Natural killer cell (primary cell): ENCODE results near the gene HYCC1. TPM values are rescaled to one million over a fixed set of nuclear protein-coding genes. Genes with fewer than 3 reads are reported as not detected.

ENCODE experiments used
- ATAC-seq, 3 donors: fragments of 150-1000 bp in 2 of 3; fragments of 200-7000 bp in 1 of 3; cut with Tn5 transposase; 1 replicate in 1 of 3; 2 replicates in 2 of 3; pipeline ENCODE4 v1.10.0; 2021; ENCODE audit warnings: mild to moderate bottlenecking in 2 of 3, moderate library complexity in 2 of 3
- DNase-seq, 2 donors: peaks; one replicate each; pipeline versions ENCODE4 v3.0.0 to v3.0.0-alpha.2; 2013 to 2021; ENCODE audit warnings: mixed read lengths in 1 of 2
- H3K27ac ChIP-seq: one replicate; pipeline ENCODE4 v1.5.1; 2013; ENCODE audit warnings: mild to moderate bottlenecking, low read length
- H3K27me3 ChIP-seq: one replicate; pipeline ENCODE4 v1.6.1; 2013; ENCODE audit warnings: low read length; ENCODE audit not compliant: control insufficient read depth, insufficient read depth
- H3K36me3 ChIP-seq: one replicate; pipeline ENCODE4 v1.6.1; 2013; ENCODE audit warnings: low read length; ENCODE audit not compliant: control insufficient read depth, insufficient read depth
- H3K4me1 ChIP-seq: one replicate; pipeline ENCODE4 v1.6.1; 2013; ENCODE audit warnings: low read length; ENCODE audit not compliant: control insufficient read depth, insufficient read depth
- H3K4me3 ChIP-seq: one replicate; pipeline ENCODE4 v1.5.1; 2013; ENCODE audit warnings: low read length
- H3K9me3 ChIP-seq: one replicate; pipeline ENCODE4 v1.6.1; 2013; ENCODE audit warnings: low read length; ENCODE audit not compliant: control insufficient read depth, insufficient read depth
- H3K27ac Mint-ChIP-seq, 2 donors: one replicate each; pipeline ENCODE4 v1.8.0; 2022; ENCODE audit warnings: mild to moderate bottlenecking in 2 of 2, mixed read lengths in 2 of 2, moderate library complexity in 1 of 2
- H3K27me3 Mint-ChIP-seq, 2 donors: one replicate each; pipeline ENCODE4 v1.8.0; 2022; ENCODE audit warnings: low read depth in 2 of 2, mixed read lengths in 2 of 2
- H3K36me3 Mint-ChIP-seq: one replicate; pipeline ENCODE4 v1.8.0; 2022; ENCODE audit warnings: mixed read lengths
- H3K4me1 Mint-ChIP-seq, 2 donors: one replicate each; pipeline ENCODE4 v1.8.0; 2022; ENCODE audit warnings: mixed read lengths in 2 of 2
- H3K4me3 Mint-ChIP-seq: one replicate; pipeline ENCODE4 v1.8.0; 2022; ENCODE audit warnings: mild to moderate bottlenecking, moderate library complexity, mixed read lengths
- H3K9me3 Mint-ChIP-seq, 2 donors: one replicate each; pipeline ENCODE4 v1.8.0; 2022; ENCODE audit warnings: mixed read lengths in 2 of 2
- CTCF ChIP-seq: fragments of 200-600 bp; IDR thresholded peaks from one replicate; pipeline ENCODE4 v1.8.0; 2022; ENCODE audit warnings: antibody characterized with exemption
- WGBS: methylation state at CpG from one replicate; pipeline ENCODE4 v1.1.7; 2013; ENCODE audit warnings: missing lambda C conversion rate; ENCODE audit not compliant: insufficient coverage; 5-methylcytosine and 5-hydroxymethylcytosine counted together
- intact Hi-C: fragments of 100-400 bp; cut with micrococcal nuclease; formaldehyde crosslinking; loops from one replicate; pipeline ENCODE4 v1.14.2; 2022
- total RNA-seq, 4 donors: library from RNA; stranded (reverse); fragments of 120-200 nt in 1 of 4; gene quantifications; one replicate each; pipeline versions ENCODE4 v1.2.3 to v1.2.4, GENCODE V29; 2013 to 2022

Gene HYCC1
- total RNA-seq, 3 donors from 2014 or later (not counting 1 experiment from before 2014, with no cell fraction given): 30.1 to 44.8 (median 34.1) TPM

GRCh38 chr7:22990588-22990949, 23.4 kb downstream of the HYCC1 start:
- WGBS: no CpG with 5 or more reads among the region's 1 CpG
- H3K4me1 Mint-ChIP-seq: peaks cover 30 to 35% of the 10 kb centered on the region in 2 donors

GRCh38 chr7:22989643-22990587, 24.0 kb downstream of the HYCC1 start:
- intact Hi-C loops: no loop called here
- no peak overlapping the region for H3K27ac Mint-ChIP-seq
- H3K36me3 Mint-ChIP-seq: no peaks in the 10 kb centered on the region
- no peak overlapping the region for H3K4me3 ChIP-seq
- peaks cover 23 to 29% of the 10 kb centered on the region in 2 donors for H3K4me1 Mint-ChIP-seq
- DNase-seq (no peak), ATAC-seq (no peak)
- 63% methylated on average over 1 of the region's 3 CpGs for WGBS
- no peaks in the 10 kb centered on the region for H3K27me3 Mint-ChIP-seq
- no peaks in the 10 kb centered on the region for H3K4me1 ChIP-seq
- no peak overlapping the region for H3K4me3 Mint-ChIP-seq
- H3K27ac ChIP-seq: no peak overlapping the region
- H3K36me3 ChIP-seq: no peaks in the 10 kb centered on the region
- H3K9me3 Mint-ChIP-seq: no peaks in the 10 kb centered on the region
- no peaks in the 10 kb centered on the region for H3K27me3 ChIP-seq
- H3K9me3 ChIP-seq: no peaks in the 10 kb centered on the region
- no peak for TF ChIP-seq CTCF

More at GRCh38 chr7:22990588-22990949, 23.4 kb downstream of the HYCC1 start:
- H3K27ac Mint-ChIP-seq: no peak overlapping the region
- Histone ChIP-seq H3K4me1 (no peaks in the 10 kb centered on the region), H3K36me3 (no peaks in the 10 kb centered on the region), H3K27me3 (no peaks in the 10 kb centered on the region), H3K27ac (no peak overlapping the region), H3K9me3 (no peaks in the 10 kb centered on the region), H3K4me3 (no peak overlapping the region)
- H3K27me3 Mint-ChIP-seq: no peaks in the 10 kb centered on the region
- H3K36me3 Mint-ChIP-seq: no peaks in the 10 kb centered on the region
- ATAC-seq (no peak), DNase-seq (no peak)
- no peak overlapping the region for H3K4me3 Mint-ChIP-seq
- no peaks in the 10 kb centered on the region for H3K9me3 Mint-ChIP-seq
- no peak for TF ChIP-seq CTCF
- intact Hi-C loops: no loop called here

GRCh38 chr7:22985436-22985835, 28.5 kb downstream of the HYCC1 start:
- H3K36me3 Mint-ChIP-seq: no peaks in the 10 kb centered on the region
- no peak overlapping the region for H3K4me3 Mint-ChIP-seq
- H3K27me3 Mint-ChIP-seq: no peaks in the 10 kb centered on the region
- intact Hi-C loops: no loop called here
- Histone ChIP-seq H3K4me3 (no peak overlapping the region), H3K4me1 (no peaks in the 10 kb centered on the region), H3K27me3 (no peaks in the 10 kb centered on the region), H3K36me3 (no peaks in the 10 kb centered on the region), H3K9me3 (no peaks in the 10 kb centered on the region), H3K27ac (no peak overlapping the region)
- DNase-seq (no peak), ATAC-seq (no peak)
- 100% methylated on average over 2 of the region's 5 CpGs for WGBS
- no peak for TF ChIP-seq CTCF
- H3K27ac Mint-ChIP-seq: no peak overlapping the region
- no peaks in the 10 kb centered on the region for H3K9me3 Mint-ChIP-seq
- peaks cover 5 to 8% of the 10 kb centered on the region in 2 donors for H3K4me1 Mint-ChIP-seq
